Measurements from ENCODE around the gene ADRA2C. TPM values are rescaled to one million over a fixed set of nuclear protein-coding genes. Genes with fewer than 3 reads are reported as not detected.

Gene ADRA2C
- total and polyA plus RNA-seq, 9 donors = 2.3 to 5.0 (median 2.9) TPM

GRCh38 chr4:3744901-3745300 lies 21.3 kb upstream of the ADRA2C start:
- Histone ChIP-seq H3K4me3 (ENCODE audit: low read length) (no peak overlapping the region), H3K27ac (ENCODE audit: low read length) (no peak overlapping the region), H3K4me1 (ENCODE audit: control insufficient read depth, insufficient read depth, low read length) (peaks cover 4% of the 10 kb centered on the region), H3K27me3 (ENCODE audit: control insufficient read depth, insufficient read depth, low read length) (peaks cover 65% of the 10 kb centered on the region), H3K36me3 (ENCODE audit: control insufficient read depth, insufficient read depth, low read length) (no peaks in the 10 kb centered on the region), H3K9me3 (replicated peaks; ENCODE audit: control insufficient read depth, low read depth, low read length) (peaks cover 9% of the 10 kb centered on the region)
- whole genome bisulfite sequencing (ENCODE audit: insufficient coverage) = 3% methylated on average over 5 of the region's 14 CpGs
- DNase-seq = no peak

- Histone ChIP-seq H3K4me3 (ENCODE audit: low read length) (no peak overlapping the region), H3K9me3 (replicated peaks; ENCODE audit: control insufficient read depth, low read depth, low read length) (peaks cover 9% of the 10 kb centered on the region), H3K4me1 (ENCODE audit: control insufficient read depth, insufficient read depth, low read length) (no peaks in the 10 kb centered on the region), H3K27me3 (ENCODE audit: control insufficient read depth, insufficient read depth, low read length) (peaks cover 71% of the 10 kb centered on the region), H3K27ac (ENCODE audit: low read length) (no peak overlapping the region), H3K36me3 (ENCODE audit: control insufficient read depth, insufficient read depth, low read length) (no peaks in the 10 kb centered on the region)
- DNase-seq = no peak
- WGBS (ENCODE audit: insufficient coverage) = 74% methylated on average over 24 of the region's 32 CpGs
These were observed 20.1 kb upstream of the ADRA2C start for GRCh38 chr4:3745886-3746656.

GRCh38 chr4:3746701-3747580 lies 19.2 kb upstream of the ADRA2C start:
- peaks cover 74% of the 10 kb centered on the region for H3K27me3 ChIP-seq (ENCODE audit: control insufficient read depth, insufficient read depth, low read length)
- H3K27ac ChIP-seq (ENCODE audit: low read length) = no peak overlapping the region
- WGBS (ENCODE audit: insufficient coverage) = 49% methylated on average over 3 of the region's 23 CpGs
- no peak for DNase-seq
- peaks cover 8% of the 10 kb centered on the region for H3K9me3 ChIP-seq (replicated peaks; ENCODE audit: control insufficient read depth, low read depth, low read length)
- H3K4me3 ChIP-seq (ENCODE audit: low read length) = no peak overlapping the region
- H3K36me3 ChIP-seq (ENCODE audit: control insufficient read depth, insufficient read depth, low read length) = no peaks in the 10 kb centered on the region
- H3K4me1 ChIP-seq (ENCODE audit: control insufficient read depth, insufficient read depth, low read length) = no peaks in the 10 kb centered on the region

GRCh38 chr4:3747581-3747904 lies 18.6 kb upstream of the ADRA2C start:
- 8% methylated on average over 14 of the region's 16 CpGs for WGBS (ENCODE audit: insufficient coverage)
- Histone ChIP-seq H3K27me3 (ENCODE audit: control insufficient read depth, insufficient read depth, low read length) (peaks cover 72% of the 10 kb centered on the region), H3K4me1 (ENCODE audit: control insufficient read depth, insufficient read depth, low read length) (no peaks in the 10 kb centered on the region), H3K9me3 (replicated peaks; ENCODE audit: control insufficient read depth, low read depth, low read length) (peaks cover 3% of the 10 kb centered on the region), H3K4me3 (ENCODE audit: low read length) (no peak overlapping the region), H3K36me3 (ENCODE audit: control insufficient read depth, insufficient read depth, low read length) (no peaks in the 10 kb centered on the region), H3K27ac (ENCODE audit: low read length) (no peak overlapping the region)
- DNase-seq = no peak

- 27% methylated on average over 7 of the region's 17 CpGs for WGBS (ENCODE audit: insufficient coverage)
- Histone ChIP-seq H3K27ac (ENCODE audit: low read length) (no peak overlapping the region), H3K4me3 (ENCODE audit: low read length) (no peak overlapping the region), H3K9me3 (replicated peaks; ENCODE audit: control insufficient read depth, low read depth, low read length) (no peaks in the 10 kb centered on the region), H3K27me3 (ENCODE audit: control insufficient read depth, insufficient read depth, low read length) (peaks cover 68% of the 10 kb centered on the region), H3K36me3 (ENCODE audit: control insufficient read depth, insufficient read depth, low read length) (no peaks in the 10 kb centered on the region), H3K4me1 (ENCODE audit: control insufficient read depth, insufficient read depth, low read length) (no peaks in the 10 kb centered on the region)
- DNase-seq = no peak
These were observed 17.9 kb upstream of the ADRA2C start for GRCh38 chr4:3748136-3748898.

GRCh38 chr4:3749081-3749480 lies 17.1 kb upstream of the ADRA2C start:
- Histone ChIP-seq H3K27me3 (ENCODE audit: control insufficient read depth, insufficient read depth, low read length) (peaks cover 66% of the 10 kb centered on the region), H3K36me3 (ENCODE audit: control insufficient read depth, insufficient read depth, low read length) (no peaks in the 10 kb centered on the region), H3K9me3 (replicated peaks; ENCODE audit: control insufficient read depth, low read depth, low read length) (no peaks in the 10 kb centered on the region), H3K27ac (ENCODE audit: low read length) (no peak overlapping the region), H3K4me1 (ENCODE audit: control insufficient read depth, insufficient read depth, low read length) (no peaks in the 10 kb centered on the region), H3K4me3 (ENCODE audit: low read length) (no peak overlapping the region)
- DNase-seq = no peak
- WGBS (ENCODE audit: insufficient coverage) = 85% methylated on average over 12 of the region's 12 CpGs

- peaks cover 64% of the 10 kb centered on the region for H3K27me3 ChIP-seq (ENCODE audit: control insufficient read depth, insufficient read depth, low read length)
- H3K4me3 ChIP-seq (ENCODE audit: low read length) = no peak overlapping the region
- H3K36me3 ChIP-seq (ENCODE audit: control insufficient read depth, insufficient read depth, low read length) = no peaks in the 10 kb centered on the region
- H3K4me1 ChIP-seq (ENCODE audit: control insufficient read depth, insufficient read depth, low read length) = no peaks in the 10 kb centered on the region
- DNase-seq = no peak
- no peaks in the 10 kb centered on the region for H3K9me3 ChIP-seq (replicated peaks; ENCODE audit: control insufficient read depth, low read depth, low read length)
- no peak overlapping the region for H3K27ac ChIP-seq (ENCODE audit: low read length)
- WGBS (ENCODE audit: insufficient coverage) = 71% methylated on average over 11 of the region's 11 CpGs
These were observed 15.9 kb upstream of the ADRA2C start for GRCh38 chr4:3750334-3750733.

GRCh38 chr4:3752022-3752421 lies 14.2 kb upstream of the ADRA2C start:
- no peak for DNase-seq
- H3K4me1 ChIP-seq (ENCODE audit: control insufficient read depth, insufficient read depth, low read length) = no peaks in the 10 kb centered on the region
- H3K36me3 ChIP-seq (ENCODE audit: control insufficient read depth, insufficient read depth, low read length) = no peaks in the 10 kb centered on the region
- peaks cover 3% of the 10 kb centered on the region for H3K9me3 ChIP-seq (replicated peaks; ENCODE audit: control insufficient read depth, low read depth, low read length)
- 64% methylated on average over 9 of the region's 9 CpGs for WGBS (ENCODE audit: insufficient coverage)
- H3K27ac ChIP-seq (ENCODE audit: low read length) = no peak overlapping the region
- peaks cover 52% of the 10 kb centered on the region for H3K27me3 ChIP-seq (ENCODE audit: control insufficient read depth, insufficient read depth, low read length)
- no peak overlapping the region for H3K4me3 ChIP-seq (ENCODE audit: low read length)

GRCh38 chr4:3753726-3754412 lies 12.3 kb upstream of the ADRA2C start:
- DNase-seq = no peak
- peaks cover 3% of the 10 kb centered on the region for H3K9me3 ChIP-seq (replicated peaks; ENCODE audit: control insufficient read depth, low read depth, low read length)
- H3K36me3 ChIP-seq (ENCODE audit: control insufficient read depth, insufficient read depth, low read length) = no peaks in the 10 kb centered on the region
- no peak overlapping the region for H3K27ac ChIP-seq (ENCODE audit: low read length)
- H3K4me3 ChIP-seq (ENCODE audit: low read length) = no peak overlapping the region
- WGBS (ENCODE audit: insufficient coverage) = 31% methylated on average over 2 of the region's 19 CpGs
- peaks cover 37% of the 10 kb centered on the region for H3K27me3 ChIP-seq (ENCODE audit: control insufficient read depth, insufficient read depth, low read length)
- no peaks in the 10 kb centered on the region for H3K4me1 ChIP-seq (ENCODE audit: control insufficient read depth, insufficient read depth, low read length)
